Thoracic aorta (tissue), 2 donors: ENCODE data around the gene EFNA2. TPM values are rescaled to one million over a fixed set of nuclear protein-coding genes. Genes with fewer than 3 reads are reported as not detected.

ENCODE experiments used
- ATAC-seq: fragments of 150-250 bp; one replicate; pipeline ENCODE4 v1.8.0; 2017; ENCODE audit warnings: low read depth; ENCODE audit not compliant: insufficient number of reproducible peaks, low FRiP score
- DNase-seq: peaks from one replicate; pipeline ENCODE4 v3.0.0-alpha.2; 2020; ENCODE audit warnings: low spot score
- H3K27ac ChIP-seq, 2 donors: fragments of 200-600 bp; sonication (generic); 1 replicate in 1 of 2; 2 replicates in 1 of 2; pipeline ENCODE4 v1.5.1; 2016; ENCODE audit warnings: mild to moderate bottlenecking in 2 of 2, moderate library complexity in 2 of 2
- H3K27me3 ChIP-seq: fragments of 200-600 bp; sonication (generic); replicated peaks from 2 replicates; pipeline ENCODE4 v1.6.0; 2016; ENCODE audit warnings: mild to moderate bottlenecking; ENCODE audit not compliant: insufficient read depth
- H3K36me3 ChIP-seq: fragments of 200-600 bp; sonication (generic); one replicate; pipeline ENCODE4 v1.5.1; 2016
- H3K4me1 ChIP-seq, 2 donors: fragments of 200-600 bp; sonication (generic); 1 replicate in 1 of 2; 2 replicates in 1 of 2; pipeline versions ENCODE4 v1.5.1 to v1.6.0; 2016; ENCODE audit warnings: low read depth in 2 of 2, mild to moderate bottlenecking in 1 of 2; ENCODE audit not compliant: control insufficient read depth in 1 of 2
- H3K4me3 ChIP-seq: fragments of 200-600 bp; sonication (generic); 2 replicates; pipeline ENCODE4 v1.5.1; 2016; ENCODE audit warnings: mild to moderate bottlenecking
- H3K9me3 ChIP-seq: fragments of 200-600 bp; sonication (generic); 2 replicates; pipeline ENCODE4 v1.5.1; 2016
- CTCF ChIP-seq: fragments of 200-600 bp; sonication (generic); IDR thresholded peaks from one replicate; pipeline ENCODE4 v1.5.1; 2019; ENCODE audit warnings: antibody characterized with exemption
- total RNA-seq, 2 donors: library from RNA; depleted of rRNA; stranded (reverse); fragments of >200 nt; gene quantifications; one replicate each; pipeline versions ENCODE4 v1.1.0 to v1.2.3, GENCODE V29; 2016

The EFNA2 gene
- total RNA-seq, 2 donors from 2014 or later, result not detected

- DNase-seq (no peak), ATAC-seq (no peak)
- no peak for TF ChIP-seq CTCF
- H3K36me3 ChIP-seq, result no peaks in the 10 kb centered on the region
- no peaks in the 10 kb centered on the region for H3K9me3 ChIP-seq
- H3K4me3 ChIP-seq, result no peak overlapping the region
- H3K27me3 ChIP-seq, result no peaks in the 10 kb centered on the region
- no peak overlapping the region for H3K27ac ChIP-seq
- H3K4me1 ChIP-seq, result no peaks in the 10 kb centered on the region
These were observed 22.2 kb downstream of the EFNA2 start for GRCh38 chr19:1307755-1308303.

GRCh38 chr19:1308718-1309117 lies 23.0 kb downstream of the EFNA2 start:
- no peak for ATAC-seq
- DNase-seq, result no peak
- Histone ChIP-seq H3K4me1 (no peaks in the 10 kb centered on the region), H3K27me3 (no peaks in the 10 kb centered on the region), H3K4me3 (no peak overlapping the region), H3K27ac (no peak overlapping the region), H3K9me3 (no peaks in the 10 kb centered on the region), H3K36me3 (no peaks in the 10 kb centered on the region)
- TF ChIP-seq CTCF, result no peak

- Histone ChIP-seq H3K36me3 (no peaks in the 10 kb centered on the region), H3K4me1 (no peaks in the 10 kb centered on the region), H3K27ac (no peak overlapping the region), H3K4me3 (no peak overlapping the region), H3K9me3 (no peaks in the 10 kb centered on the region), H3K27me3 (no peaks in the 10 kb centered on the region)
- TF ChIP-seq CTCF, result no peak
- DNase-seq (no peak), ATAC-seq (no peak)
These were observed 24.5 kb downstream of the EFNA2 start for GRCh38 chr19:1309977-1310852.

GRCh38 chr19:1310853-1311180 lies 25.1 kb downstream of the EFNA2 start:
- Histone ChIP-seq H3K4me1 (peaks cover 0 to 6% of the 10 kb centered on the region in 2 donors), H3K27ac (no peak overlapping the region), H3K27me3 (no peaks in the 10 kb centered on the region), H3K36me3 (no peaks in the 10 kb centered on the region), H3K9me3 (no peaks in the 10 kb centered on the region), H3K4me3 (no peak overlapping the region)
- no peak for TF ChIP-seq CTCF
- DNase-seq (no peak), ATAC-seq (no peak)

- no peak for ATAC-seq
- Histone ChIP-seq H3K27ac (no peak overlapping the region), H3K27me3 (no peaks in the 10 kb centered on the region), H3K36me3 (no peaks in the 10 kb centered on the region), H3K9me3 (no peaks in the 10 kb centered on the region), H3K4me3 (no peak overlapping the region), H3K4me1 (peaks cover 0 to 9% of the 10 kb centered on the region in 2 donors)
- DNase-seq, result no peak
- TF ChIP-seq CTCF, result no peak
These were observed 25.9 kb downstream of the EFNA2 start for GRCh38 chr19:1311543-1312091.
